MV-4-11 (cell line): Measurements from ENCODE around the gene NELL2.

ENCODE experiments used
- DNase-seq: peaks from one replicate; lab custom pipeline; 2025; lab: John Stamatoyannopoulos, UW

The NELL2 gene

DNA sequence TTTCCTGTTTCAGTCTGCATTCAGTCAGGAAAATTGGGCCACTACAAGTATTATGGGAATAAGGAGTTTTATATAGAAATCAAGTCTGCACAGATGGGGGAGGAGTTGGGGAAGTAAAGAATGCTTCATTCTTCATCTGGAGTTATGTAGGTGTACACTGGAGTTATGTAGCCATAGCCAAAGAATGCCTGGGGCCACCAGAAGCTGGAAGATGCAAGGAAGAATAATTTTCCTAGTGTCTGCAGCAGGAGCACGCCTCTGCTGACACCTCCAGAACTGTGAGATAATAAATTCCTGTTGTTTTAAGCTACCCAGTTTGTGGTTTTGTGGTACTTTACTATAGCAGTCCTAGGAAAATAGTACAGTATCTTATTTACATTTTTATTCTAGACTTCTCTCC lies 333.4 kb downstream of the NELL2 start:
- no peak for DNase-seq

- no peak for DNase-seq
Observed at GRCh38 chr12:44537354-44537753, 338.8 kb downstream of the NELL2 start.

- DNase-seq: no peak
Observed at GRCh38 chr12:44532940-44533339, 343.2 kb downstream of the NELL2 start.

DNA sequence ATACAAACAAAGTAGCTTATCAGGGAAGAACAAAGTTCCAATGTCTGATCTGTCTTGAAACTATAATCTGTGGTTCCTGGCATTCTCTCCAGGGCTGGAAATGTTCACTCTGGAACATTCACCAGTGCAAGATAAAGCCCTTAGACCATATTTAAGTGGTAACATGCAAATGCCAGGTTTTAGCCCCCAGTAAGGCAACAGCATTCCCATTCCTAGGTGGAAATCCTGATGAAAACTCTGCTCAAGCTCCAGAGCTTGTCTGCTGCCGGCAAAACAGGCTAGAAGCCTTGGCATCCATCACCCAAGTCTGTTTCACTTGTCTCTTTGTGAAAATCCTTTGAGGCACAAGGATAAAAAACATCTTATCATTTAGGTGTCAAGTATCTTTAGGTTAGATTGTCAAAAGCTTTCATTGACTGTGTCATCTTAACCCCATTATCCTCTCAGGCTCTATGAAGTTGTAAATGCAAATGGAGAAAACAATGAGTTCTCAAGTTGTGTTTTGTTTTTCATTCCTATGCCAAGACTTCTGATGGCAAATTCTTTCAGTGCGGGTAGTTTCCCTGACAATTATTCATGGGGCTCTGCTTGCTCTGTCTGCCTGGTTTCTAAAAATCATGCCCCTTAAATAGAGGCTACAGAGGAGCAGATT lies 344.7 kb downstream of the NELL2 start:
- DNase-seq: no peak

DNA sequence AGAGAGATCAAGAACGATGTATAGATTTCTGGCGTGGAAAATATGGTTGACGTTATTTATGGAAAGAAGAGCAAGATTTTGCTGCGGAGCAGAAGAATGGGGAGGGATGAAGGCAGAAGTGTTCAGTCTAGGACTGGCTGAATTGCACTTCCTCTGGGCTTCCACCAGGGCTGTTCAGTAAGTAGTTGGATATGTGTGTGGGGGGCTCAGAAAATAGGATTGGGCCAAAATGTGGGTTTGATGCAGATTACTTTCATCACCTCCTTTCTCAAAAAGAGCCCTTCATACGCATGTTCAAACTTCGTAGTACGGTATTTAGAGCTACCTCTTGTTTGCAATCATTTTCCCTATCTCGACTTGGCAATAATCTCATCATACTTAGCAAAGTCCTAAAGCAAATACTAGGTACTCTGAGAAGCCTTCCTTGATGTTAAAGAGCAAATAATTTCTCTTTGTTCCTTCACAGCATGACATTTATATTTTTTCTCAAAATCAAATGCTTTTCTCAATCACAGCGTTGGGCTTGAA lies 349.4 kb downstream of the NELL2 start:
- no peak for DNase-seq

DNA sequence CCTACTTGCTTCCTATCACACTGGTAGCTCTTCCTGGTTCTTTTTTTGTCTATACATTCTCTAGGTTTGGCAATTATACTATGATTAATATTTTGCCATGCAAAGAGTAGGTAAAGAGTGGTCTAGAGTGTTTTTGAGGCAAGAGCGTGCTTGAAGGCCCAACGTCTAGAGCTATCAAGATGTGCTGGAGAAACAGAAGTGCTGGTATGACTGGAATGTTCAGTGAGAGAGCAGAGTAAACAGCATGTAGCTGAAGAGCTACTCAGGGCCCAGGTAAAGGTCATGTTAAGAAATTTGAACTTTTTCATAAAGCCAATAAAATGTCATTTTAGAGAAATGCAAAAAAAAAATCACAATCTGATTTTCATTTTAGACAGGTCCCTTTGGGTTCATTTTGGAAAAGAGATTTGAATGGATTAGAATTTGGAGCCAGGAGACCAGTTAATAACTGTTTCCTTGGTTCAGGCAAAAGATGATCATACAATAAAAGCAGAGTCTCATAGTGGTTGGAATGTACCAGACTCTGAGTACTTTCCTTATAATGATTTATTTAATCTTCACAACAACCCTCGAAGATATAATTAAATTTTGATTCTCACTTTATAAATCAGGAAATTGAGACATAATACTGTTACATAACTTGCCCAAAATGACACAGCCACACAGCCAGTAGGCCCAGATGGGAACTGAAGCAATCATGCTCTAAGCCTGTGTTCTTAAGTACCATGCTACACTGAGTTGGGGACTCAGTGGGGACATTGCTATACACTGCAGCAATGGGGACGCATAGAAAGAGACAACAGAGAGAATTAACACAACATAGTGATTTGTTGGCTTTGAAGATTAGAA lies 350.1 kb downstream of the NELL2 start:
- DNase-seq: no peak

DNA sequence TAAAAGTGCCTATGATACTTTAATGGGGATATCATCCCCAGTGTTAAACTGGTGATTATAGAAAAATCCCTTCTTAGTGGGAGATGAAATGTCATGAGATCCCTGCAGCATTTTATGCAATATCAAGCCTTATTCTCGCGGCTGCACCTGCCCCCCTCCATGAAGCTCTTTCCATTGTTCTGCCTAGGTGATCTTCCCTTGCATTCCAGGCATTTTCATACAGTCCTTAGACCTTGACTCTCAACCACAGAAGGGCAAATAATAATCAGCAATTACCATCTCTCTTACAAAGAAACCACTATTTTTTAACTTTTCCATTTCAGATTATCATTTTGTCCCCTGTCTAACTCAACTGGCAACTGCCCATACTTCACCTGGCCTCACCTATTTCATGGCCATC lies 352.3 kb downstream of the NELL2 start:
- no peak for DNase-seq

DNA sequence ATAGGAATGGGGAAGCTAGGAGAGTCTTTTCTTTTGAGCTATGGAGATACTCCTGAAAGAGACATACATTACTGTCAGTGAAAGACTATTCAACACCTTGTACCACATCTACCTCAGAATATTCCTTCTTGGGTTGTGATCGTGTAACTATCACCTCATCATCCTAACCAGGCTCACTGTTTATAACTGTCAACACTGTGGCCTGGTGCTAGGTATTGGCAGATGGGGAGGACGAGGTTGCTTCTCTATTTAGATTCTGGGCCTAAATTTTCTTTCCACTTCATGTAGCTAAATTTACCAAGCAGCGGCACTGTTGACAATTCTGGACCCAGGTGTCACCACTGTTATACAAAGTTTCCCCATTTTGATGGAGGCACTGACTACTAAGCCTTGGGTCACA lies 354.4 kb downstream of the NELL2 start:
- DNase-seq: no peak

DNA sequence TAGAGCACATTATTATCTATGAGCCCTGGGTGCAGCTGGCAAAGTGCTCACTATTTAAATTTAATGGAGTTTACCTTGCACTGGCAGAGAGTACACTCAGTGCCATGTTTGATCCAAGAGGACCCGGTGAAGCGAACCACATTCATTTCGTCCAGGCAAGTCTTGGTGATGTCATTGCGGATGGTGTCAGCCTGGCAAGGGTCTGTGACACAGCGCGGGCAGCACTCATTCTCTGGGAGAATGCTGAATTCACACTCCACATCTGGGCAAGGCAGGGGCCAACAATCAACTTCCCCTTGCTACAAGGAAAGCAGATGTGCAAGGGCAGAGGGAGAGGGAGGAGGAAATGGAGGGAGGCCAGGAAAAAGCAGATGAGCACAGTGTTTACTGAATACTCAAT lies 356.2 kb downstream of the NELL2 start:
- DNase-seq: no peak

DNA sequence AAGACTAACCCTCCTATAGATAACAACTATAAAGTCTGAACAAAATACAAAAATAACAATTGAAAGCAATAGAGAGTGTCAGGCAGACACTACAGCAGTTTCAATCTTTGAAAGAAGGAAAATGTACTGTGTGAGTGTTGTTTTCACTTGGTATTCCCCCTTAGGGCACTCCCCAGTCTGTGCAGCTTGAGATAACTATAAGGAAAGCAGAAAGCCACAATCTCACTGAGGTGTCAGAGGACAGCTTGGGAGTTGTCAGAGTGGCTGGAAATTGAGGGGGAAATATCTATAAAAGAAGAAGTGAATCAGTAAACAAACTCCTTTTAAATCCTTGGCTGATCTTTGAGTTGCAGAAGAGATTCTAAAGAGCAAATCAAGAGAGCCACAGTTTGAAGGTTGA lies 364.8 kb downstream of the NELL2 start:
- DNase-seq: no peak

- DNase-seq: no peak
Observed at GRCh38 chr12:44510510-44510909, 365.6 kb downstream of the NELL2 start.

- DNase-seq: no peak
Observed at GRCh38 chr12:44510076-44510475, 366.0 kb downstream of the NELL2 start.

GRCh38 chr12:44509471-44509870 lies 366.6 kb downstream of the NELL2 start:
- no peak for DNase-seq

- DNase-seq: no peak
Observed at GRCh38 chr12:44507461-44507860, 368.7 kb downstream of the NELL2 start.

DNA sequence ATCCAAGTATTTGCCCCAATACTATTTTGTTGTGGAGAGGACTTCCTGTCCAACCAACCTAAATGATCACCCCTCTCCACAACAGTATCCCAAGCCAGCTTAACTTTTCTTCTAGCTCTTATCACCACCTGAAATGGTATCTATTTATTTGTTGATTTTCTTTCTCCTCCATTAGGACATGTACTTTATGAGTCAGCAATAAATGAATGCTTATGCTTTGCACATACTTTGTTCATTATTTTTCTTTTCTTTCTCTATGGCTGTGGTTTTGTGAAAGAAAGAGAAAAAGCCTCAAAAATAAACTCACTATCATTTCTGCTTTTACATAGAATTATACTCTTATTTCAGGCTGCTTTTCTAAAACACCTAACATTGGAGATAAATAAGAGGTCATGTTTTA lies 371.3 kb downstream of the NELL2 start:
- DNase-seq: no peak

DNA sequence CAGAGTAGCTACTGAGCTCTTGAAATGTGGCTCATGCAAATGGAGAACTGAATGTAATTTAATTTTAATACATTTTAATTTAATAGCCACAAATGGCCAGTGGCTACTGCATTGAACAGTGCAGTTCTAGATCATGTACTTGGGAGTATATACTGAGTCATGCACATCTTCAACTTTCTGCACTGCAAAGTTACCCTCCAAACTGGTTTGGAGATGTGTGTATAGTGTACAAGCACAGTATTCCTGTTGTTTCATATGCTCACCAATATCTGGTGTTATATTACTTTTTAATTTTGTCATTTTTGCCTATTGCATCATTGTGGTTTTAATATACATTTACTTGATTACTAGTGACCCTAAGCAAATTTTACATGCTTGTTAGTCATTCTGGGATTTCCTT lies 372.8 kb downstream of the NELL2 start:
- DNase-seq: no peak

- no peak for DNase-seq
Observed at GRCh38 chr12:44502681-44503080, 373.4 kb downstream of the NELL2 start.

DNA sequence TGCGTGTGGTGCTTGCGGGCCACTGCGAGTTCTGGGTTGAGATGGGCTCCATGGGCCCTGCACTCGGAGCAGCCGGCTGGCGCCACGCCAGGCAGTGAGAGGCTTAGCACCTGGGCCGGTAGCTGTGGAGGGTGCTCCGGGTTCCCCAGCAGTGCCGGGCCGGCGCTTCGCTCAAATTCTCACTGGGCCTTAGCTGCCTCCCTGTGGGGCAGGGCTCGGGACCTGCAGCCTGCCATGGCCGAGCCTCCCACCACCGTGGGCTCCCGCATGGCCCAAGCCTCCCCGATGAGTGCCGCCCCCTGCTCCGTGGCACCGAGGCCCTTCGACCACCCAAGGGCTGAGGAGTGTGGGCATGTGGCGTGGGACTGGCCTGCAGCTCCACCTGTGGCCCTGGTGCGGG lies 375.7 kb downstream of the NELL2 start:
- no peak for DNase-seq

- DNase-seq: no peak
Observed at GRCh38 chr12:44497044-44497443, 379.1 kb downstream of the NELL2 start.

- no peak for DNase-seq
Observed at GRCh38 chr12:44490181-44490580, 385.9 kb downstream of the NELL2 start.

- no peak for DNase-seq
Observed at GRCh38 chr12:44488180-44488579, 387.9 kb downstream of the NELL2 start.

DNA sequence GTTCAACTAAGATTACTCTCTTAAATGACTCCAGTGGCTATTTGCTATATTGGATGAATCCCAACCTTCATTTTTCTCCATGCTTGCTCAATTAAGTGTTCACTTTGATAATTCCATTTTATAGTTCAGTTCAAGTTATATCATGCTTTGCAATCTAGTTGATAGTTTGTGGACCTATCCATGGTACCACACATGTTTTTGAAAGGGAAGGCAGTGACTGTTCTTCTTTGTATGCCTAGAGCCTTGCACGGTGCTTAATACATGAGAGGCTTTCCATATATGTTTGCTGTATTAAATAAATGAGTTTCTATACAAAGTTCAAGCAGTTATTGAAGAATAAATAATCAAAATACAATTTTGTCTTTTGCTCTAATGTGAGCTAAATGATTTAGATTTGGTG lies 391.3 kb downstream of the NELL2 start:
- no peak for DNase-seq

DNA sequence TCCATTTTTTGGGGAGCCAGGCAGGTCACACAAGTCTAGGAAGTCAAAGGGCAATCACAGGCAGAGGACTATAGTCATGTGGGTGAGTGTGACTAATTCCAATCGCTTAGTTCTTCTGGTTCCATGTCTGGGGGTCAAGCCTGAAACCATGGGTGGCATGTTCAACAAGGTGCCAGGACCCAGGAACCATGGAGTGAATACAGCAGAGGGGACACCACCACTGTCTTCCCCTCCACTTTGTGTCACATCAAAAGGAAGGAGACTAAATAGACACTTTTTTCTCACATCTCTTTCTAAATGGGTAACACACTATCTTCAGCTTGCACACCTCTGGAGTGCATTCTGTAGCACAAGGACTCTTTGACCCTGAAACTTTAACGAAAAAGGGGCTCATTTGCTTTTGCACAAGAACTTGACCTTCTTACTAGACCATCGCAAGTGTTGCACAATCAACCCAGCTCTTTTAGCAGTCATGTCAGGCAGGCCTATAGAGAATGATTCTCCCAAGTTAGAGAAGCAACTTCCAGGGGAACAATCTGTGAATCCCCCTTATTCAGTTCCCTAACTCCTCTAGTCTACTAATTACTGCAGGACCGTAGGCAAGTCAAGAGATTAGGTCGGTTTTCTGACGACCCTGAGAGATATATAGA lies 398.7 kb downstream of the NELL2 start:
- no peak for DNase-seq
